SH-SY5Y (cell line): ENCODE results near the gene HNRNPM.

Source experiments
- GATA2 ChIP-seq: IDR thresholded peaks from 2 replicates; pipeline ENCODE4 v1.6.1; 2011; ENCODE audit warnings: mild to moderate bottlenecking, low read depth, low read length
- GATA3 ChIP-seq: IDR thresholded peaks from 2 replicates; pipeline ENCODE4 v1.6.1; 2011; ENCODE audit warnings: low read depth, mild to moderate bottlenecking, low read length, moderate library complexity

Gene HNRNPM

GRCh38 chr19:8412783-8413628 is 31.8 kb upstream of the HNRNPM start, which contains the start of gene MARCHF2:
Gene MARCHF2 (plus strand): TSS chr19:8413305. CDS start chr19:8421841, 8,536 bp downstream.
- TF ChIP-seq GATA3 (no peak), GATA2 (no peak)

DNA sequence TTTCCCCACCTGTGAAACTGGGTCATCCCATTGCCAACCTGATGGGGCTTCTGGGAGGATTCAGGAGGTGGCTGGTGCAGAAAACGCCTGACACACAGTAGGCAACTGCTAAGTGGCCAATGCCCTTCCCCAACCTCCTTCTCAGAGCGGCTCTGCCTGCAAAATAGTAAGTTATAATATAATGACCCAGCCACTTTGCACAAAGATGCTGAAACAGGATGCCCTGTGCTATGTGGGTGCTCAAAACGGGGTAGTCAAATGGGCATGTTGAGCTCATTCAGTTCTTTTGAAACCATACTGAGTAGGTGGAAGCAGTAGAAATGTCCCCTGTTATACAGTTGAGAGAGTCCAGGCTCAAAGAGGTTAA is 31.2 kb upstream of the HNRNPM start:
- no peak for TF ChIP-seq GATA2
- no peak for TF ChIP-seq GATA3

- TF ChIP-seq GATA3 = no peak
- no peak for TF ChIP-seq GATA2
Measured at GRCh38 chr19:8416796-8417195, 28.0 kb upstream of the HNRNPM start.

DNA sequence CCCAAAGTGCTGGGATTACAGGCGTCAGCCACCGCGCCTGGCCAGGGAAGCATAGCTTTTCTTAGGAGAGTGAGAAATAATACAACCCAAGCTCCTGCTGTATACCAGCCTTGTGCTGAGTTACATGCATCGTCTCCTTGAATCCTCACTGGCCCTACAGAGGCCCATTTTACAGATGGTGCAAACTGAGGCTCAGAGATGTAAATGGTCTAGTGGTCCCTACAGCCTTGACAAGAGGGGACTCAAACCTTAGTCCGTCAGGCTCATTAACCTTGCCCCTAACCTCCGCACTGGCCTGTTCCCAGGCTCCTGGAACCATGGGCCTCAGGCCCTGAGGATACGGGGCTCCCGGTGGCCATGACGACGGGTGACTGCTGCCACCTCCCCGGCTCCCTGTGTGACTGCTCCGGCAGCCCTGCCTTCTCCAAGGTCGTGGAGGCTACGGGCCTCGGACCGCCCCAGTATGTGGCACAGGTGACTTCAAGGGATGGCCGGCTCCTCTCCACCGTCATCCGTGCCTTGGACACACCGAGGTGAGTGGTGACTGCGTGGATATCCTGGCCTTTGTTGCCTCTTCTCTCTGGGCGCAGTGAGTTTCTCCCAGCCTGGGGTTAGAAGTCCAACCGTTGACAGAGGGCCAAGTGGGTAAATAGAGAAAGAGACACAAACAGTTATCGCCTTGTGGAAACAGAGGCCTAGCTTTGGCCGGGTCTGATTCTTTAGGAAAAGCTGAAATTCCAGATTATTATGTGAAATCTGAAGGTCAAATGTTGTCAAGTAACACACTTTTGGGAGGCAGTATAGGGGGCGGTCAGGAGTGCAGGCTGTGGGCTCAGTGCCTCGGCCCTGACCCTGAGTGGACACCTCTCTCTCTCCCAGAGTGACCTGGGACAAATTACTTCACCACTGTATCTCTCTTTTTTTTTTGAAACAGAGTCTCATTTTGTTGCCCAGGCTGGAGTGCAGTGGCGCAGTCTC is 23.0 kb upstream of the HNRNPM start:
- TF ChIP-seq GATA3 (no peak), GATA2 (no peak)

- TF ChIP-seq GATA3 = no peak
- no peak for TF ChIP-seq GATA2
Measured at GRCh38 chr19:8423817-8424223, 21.0 kb upstream of the HNRNPM start.

DNA sequence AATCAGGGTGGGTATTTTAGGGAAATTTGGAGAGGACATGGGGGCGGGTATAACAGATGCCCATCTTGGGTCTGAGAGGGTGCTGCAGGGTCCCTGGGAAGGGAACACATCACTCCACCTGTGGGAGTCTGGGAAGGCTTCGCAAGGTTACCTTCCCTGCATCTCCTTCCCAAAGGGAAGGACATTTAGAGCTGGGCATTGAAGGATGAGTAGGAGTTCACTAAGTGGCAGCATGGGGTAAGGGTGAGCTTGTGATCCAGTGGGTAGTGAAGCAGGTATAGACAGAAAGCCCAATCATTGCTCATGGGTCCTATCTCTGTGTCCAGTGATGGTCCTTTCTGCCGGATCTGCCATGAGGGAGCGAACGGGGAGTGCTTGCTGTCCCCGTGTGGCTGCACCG is 18.5 kb upstream of the HNRNPM start:
- TF ChIP-seq GATA3 = no peak
- no peak for TF ChIP-seq GATA2

DNA sequence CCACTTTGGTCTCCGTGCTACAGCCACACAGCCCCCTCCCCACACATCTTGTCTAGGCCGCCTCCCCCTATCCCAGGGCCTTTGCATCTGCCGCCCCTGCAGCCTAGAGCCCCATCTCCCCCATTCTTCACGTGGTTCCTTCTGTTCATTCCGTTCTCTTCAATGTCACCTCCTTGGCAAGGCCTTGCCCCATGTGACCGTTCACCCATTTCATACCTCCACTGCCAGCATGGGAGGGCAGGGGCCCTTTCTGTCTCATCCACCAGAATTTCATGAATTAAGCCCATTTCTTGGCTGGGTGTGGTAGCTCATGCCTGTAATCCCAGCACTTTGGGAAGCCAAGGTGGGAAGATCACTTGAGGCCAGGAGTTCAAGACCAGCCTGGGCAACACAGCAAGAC is 15.7 kb upstream of the HNRNPM start:
- TF ChIP-seq GATA2 = no peak
- TF ChIP-seq GATA3 = no peak

DNA sequence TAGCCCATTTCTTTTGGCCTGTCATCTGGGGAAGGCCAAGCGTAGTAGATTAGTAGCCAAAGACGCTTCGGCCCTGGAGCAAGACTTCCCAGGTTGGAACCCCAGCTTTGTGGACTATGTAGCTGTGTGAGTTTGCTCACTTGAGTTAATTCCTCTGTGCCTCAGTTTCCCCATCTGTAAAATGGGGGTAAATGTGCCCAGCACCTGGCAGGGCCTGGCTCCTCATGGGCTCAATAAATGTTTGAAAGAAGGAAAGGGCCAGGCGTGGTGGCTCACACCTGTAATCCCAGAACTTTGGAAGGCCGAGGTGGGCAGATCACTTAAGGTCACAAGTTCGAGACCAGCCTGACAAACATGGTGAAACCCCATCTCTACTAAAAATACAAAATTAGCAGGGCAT is 14.9 kb upstream of the HNRNPM start:
- TF ChIP-seq GATA3 (no peak), GATA2 (no peak)

- TF ChIP-seq GATA3 (no peak), GATA2 (no peak)
Measured at GRCh38 chr19:8430650-8431049, 14.1 kb upstream of the HNRNPM start.

GRCh38 chr19:8438236-8438635 is 6.5 kb upstream of the HNRNPM start:
- TF ChIP-seq GATA2 = no peak
- TF ChIP-seq GATA3 = no peak

DNA sequence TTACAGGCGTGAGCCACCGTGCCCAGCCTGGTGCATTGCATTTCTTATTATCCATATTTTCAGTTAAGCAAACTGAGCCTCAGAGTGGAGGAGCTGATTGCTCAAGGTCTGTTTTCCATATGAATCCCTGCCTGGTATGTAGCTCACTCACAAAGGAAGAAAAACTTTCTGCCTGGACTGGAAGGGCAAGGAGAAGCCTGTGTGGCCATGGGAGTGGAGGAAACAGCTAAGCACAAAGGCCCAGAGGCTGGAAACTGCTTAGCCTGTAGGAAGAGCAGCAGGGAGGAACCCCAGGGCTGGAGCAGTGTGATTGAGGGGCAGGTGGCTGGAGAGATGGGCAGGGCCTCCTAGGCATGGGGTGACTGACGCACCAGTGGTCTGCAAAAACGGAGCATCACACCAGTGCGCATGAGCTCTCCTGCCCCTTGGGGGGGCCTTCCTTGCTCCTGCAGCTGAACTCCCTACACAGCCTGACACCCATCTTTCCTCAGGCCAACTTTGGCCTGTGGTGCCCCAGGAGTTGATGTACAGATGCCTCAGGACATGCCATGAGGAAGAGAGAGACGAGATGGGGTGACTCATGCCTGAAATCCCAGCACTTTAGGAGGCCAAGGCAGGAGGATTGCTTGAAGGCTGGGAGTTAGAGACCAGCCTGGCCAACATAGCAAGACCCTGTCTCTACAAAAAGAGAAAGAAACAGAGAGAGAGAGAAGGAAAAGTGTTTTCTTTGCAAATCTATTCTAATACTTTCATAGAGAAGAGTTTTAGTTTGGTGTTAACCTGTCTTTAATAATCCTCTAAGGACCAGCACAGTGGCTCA is 2.8 kb upstream of the HNRNPM start:
- TF ChIP-seq GATA3 = no peak
- no peak for TF ChIP-seq GATA2

- TF ChIP-seq GATA2 = no peak
Measured at GRCh38 chr19:8445488-8446001, 770 bp downstream of the HNRNPM start.

DNA sequence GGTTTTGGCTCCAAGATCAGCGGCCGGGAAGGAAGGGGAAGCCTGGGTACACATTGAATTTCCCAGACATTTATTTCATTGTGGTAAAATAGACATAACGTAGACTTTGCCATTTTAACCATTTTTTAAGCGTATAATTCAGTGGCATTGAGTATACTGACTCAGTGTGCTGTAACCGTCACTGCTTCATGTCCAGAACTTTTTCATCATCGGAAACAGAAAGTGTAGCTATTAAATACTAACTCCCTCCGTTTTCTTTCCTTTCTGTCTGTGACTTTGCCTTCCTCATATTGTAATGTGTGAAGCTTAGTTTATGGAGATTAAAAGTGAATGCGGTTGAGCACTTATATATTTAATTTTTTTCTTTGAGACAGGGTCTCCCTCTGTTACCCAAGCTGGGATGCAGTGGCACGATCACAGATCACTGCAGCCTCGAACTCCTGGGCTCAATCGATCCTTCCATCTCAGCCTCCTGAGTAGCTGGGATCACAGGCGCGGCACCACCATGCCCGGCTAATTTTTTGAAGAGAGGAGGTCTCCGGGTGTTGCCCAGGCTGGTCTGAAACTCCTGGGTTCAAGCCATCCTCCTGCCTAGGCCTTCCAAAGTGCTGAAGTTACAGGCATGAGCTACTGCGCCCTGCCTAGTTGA is 1.4 kb downstream of the HNRNPM start:
- no peak for TF ChIP-seq GATA2
- TF ChIP-seq GATA3 = no peak

- no peak for TF ChIP-seq GATA2
- TF ChIP-seq GATA3 = no peak
Measured at GRCh38 chr19:8449830-8450229, 5.1 kb downstream of the HNRNPM start.
